ENCODE results near the gene SIDT2.
"Not testable (repeated sequence)": the region's sequence is repeated elsewhere in the genome, so short reads cannot be mapped to it uniquely, and the experiment has no call there.

Gene SIDT2

GRCh38 chr11:117204283-117205080, 25.9 kb downstream of the SIDT2 start:
- DNase-seq (ENCODE audit: low spot score): no peak

- no peak for DNase-seq (ENCODE audit: low spot score)
Observed at GRCh38 chr11:117205211-117205818, 26.8 kb downstream of the SIDT2 start.

GRCh38 chr11:117206111-117206510, 27.6 kb downstream of the SIDT2 start:
- not testable (repeated sequence) for DNase-seq (ENCODE audit: low spot score)

- DNase-seq (ENCODE audit: low spot score): not testable (repeated sequence)
Observed at GRCh38 chr11:117206859-117207258, 28.3 kb downstream of the SIDT2 start.

- DNase-seq (ENCODE audit: low spot score): not testable (repeated sequence)
Observed at GRCh38 chr11:117207481-117207880, 28.9 kb downstream of the SIDT2 start.

- not testable (repeated sequence) for DNase-seq (ENCODE audit: low spot score)
Observed at GRCh38 chr11:117208710-117209109, 30.2 kb downstream of the SIDT2 start.

GRCh38 chr11:117209351-117210125, 31.0 kb downstream of the SIDT2 start:
- DNase-seq (ENCODE audit: low spot score): not testable (repeated sequence)

GRCh38 chr11:117210620-117211019, 32.1 kb downstream of the SIDT2 start:
- no peak for DNase-seq (ENCODE audit: low spot score)

GRCh38 chr11:117212697-117213355, 34.3 kb downstream of the SIDT2 start:
- DNase-seq (ENCODE audit: low spot score): no peak

GRCh38 chr11:117214404-117215110, 36.0 kb downstream of the SIDT2 start:
- no peak for DNase-seq (ENCODE audit: low spot score)

GRCh38 chr11:117217141-117218084, 38.9 kb downstream of the SIDT2 start:
- no peak for DNase-seq (ENCODE audit: low spot score)

- no peak for DNase-seq (ENCODE audit: low spot score)
Observed at GRCh38 chr11:117218133-117218915, 39.8 kb downstream of the SIDT2 start.

- DNase-seq (ENCODE audit: low spot score): no peak
Observed at GRCh38 chr11:117219001-117219400, 40.5 kb downstream of the SIDT2 start.

- DNase-seq (ENCODE audit: low spot score): no peak
Observed at GRCh38 chr11:117219455-117219854, 40.9 kb downstream of the SIDT2 start.

- DNase-seq (ENCODE audit: low spot score): no peak
Observed at GRCh38 chr11:117219995-117220394, 41.5 kb downstream of the SIDT2 start.

- DNase-seq (ENCODE audit: low spot score): no peak
Observed at GRCh38 chr11:117220568-117220967, 42.0 kb downstream of the SIDT2 start.

GRCh38 chr11:117220999-117221774, 42.6 kb downstream of the SIDT2 start:
- DNase-seq (ENCODE audit: low spot score): no peak

GRCh38 chr11:117221775-117222517, 43.4 kb downstream of the SIDT2 start:
- DNase-seq (ENCODE audit: low spot score): no peak

Measured in COLO829 (cell line).